Measurements from ENCODE around the gene PPP1CA.

DNA sequence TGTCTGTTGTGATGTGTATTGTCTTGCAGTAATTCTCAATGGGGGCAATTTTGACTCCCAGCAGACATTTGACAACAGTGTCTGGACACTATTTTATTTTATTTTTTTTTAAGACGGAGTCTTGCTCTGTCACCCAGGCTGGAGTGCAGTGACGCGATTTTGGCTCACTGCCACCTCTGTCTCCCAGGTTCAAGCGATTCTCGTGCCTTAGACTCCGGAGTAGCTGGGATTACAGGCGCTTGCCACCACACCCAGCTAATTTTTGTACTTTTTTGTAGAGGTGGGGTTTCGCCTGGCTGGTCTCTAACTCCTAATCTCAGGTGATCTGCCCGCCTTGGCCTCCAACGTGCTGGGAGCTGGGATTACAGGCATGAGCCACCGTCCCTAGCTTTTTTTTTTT is 28.1 kb upstream of the PPP1CA start:
- TF ChIP-seq, protein P1, sequence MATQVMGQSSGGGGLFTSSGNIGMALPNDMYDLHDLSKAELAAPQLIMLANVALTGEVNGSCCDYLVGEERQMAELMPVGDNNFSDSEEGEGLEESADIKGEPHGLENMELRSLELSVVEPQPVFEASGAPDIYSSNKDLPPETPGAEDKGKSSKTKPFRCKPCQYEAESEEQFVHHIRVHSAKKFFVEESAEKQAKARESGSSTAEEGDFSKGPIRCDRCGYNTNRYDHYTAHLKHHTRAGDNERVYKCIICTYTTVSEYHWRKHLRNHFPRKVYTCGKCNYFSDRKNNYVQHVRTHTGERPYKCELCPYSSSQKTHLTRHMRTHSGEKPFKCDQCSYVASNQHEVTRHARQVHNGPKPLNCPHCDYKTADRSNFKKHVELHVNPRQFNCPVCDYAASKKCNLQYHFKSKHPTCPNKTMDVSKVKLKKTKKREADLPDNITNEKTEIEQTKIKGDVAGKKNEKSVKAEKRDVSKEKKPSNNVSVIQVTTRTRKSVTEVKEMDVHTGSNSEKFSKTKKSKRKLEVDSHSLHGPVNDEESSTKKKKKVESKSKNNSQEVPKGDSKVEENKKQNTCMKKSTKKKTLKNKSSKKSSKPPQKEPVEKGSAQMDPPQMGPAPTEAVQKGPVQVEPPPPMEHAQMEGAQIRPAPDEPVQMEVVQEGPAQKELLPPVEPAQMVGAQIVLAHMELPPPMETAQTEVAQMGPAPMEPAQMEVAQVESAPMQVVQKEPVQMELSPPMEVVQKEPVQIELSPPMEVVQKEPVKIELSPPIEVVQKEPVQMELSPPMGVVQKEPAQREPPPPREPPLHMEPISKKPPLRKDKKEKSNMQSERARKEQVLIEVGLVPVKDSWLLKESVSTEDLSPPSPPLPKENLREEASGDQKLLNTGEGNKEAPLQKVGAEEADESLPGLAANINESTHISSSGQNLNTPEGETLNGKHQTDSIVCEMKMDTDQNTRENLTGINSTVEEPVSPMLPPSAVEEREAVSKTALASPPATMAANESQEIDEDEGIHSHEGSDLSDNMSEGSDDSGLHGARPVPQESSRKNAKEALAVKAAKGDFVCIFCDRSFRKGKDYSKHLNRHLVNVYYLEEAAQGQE (IDR thresholded peaks at IDR 0.05; ENCODE audit: insufficient read depth in 1 of 2, low read depth in 2 of 2, low read length in 2 of 2): no peak
- TF ChIP-seq FOXP2 (optimal IDR thresholded peaks at IDR 0.05; ENCODE audit: borderline replicate concordance, extremely low read depth, extremely low read length, insufficient read depth): no peak

Measured in PFSK-1 (cell line).